ENCODE measurements around the gene GALNT9. TPM values are rescaled to one million over a fixed set of nuclear protein-coding genes. Genes with fewer than 3 reads are reported as not detected.

GALNT9 gene
- total RNA-seq, 1 experiment from 2014 or later = 0.54 TPM

DNA sequence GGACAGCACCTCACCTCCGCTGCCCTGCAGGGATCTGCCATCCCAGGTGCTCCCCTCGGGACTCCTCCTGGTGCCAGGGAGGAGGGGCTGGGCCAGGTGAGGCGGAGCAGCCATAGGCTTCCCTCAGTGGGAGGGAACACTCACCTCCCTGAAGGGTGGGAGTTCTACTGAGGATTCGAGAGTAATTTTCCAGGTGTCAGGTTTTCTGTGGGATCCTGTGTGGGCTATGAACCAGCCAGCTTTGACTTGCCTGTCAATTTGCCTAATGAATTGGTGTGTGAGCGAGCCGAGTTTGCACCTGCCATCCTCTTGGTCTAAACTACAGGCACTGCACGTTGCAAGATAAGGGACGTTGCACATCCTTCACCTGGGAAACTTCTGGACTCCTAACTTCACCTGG, 134.8 kb downstream of the GALNT9 start:
- Mint-ChIP-seq H3K9me3 (ENCODE audit: low read depth, unreplicated experiment) (peaks cover 2% of the 10 kb centered on the region), H3K4me3 (ENCODE audit: low read depth, unreplicated experiment) (no peak overlapping the region)
- no peak for DNase-seq

DNA sequence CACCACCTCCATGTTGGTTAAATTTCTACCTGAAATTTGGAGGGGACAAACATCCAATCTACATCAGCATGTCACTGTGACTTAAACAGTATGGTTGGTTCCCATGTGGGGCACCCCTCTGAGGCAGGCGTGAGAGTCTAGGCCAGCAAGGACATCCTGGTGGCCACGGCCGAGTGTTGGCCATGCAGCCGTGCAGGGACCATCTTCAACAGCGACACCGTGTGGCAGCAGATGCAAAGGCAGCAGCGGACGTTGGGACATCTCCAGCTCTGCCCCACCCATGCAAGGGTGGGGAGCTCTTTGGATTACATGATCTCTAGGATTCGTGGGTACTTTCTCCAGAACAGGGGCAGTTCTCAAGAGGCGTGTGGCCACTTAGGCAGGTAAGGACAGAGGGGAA, 135.3 kb downstream of the GALNT9 start:
- peaks cover 2% of the 10 kb centered on the region for H3K9me3 Mint-ChIP-seq (ENCODE audit: low read depth, unreplicated experiment)
- peaks cover 55% of the 10 kb centered on the region for H3K27me3 Mint-ChIP-seq (ENCODE audit: unreplicated experiment)
- BruUV-seq (replicated peaks) = no TSS peak
- CTCF ChIA-PET = no interaction called here
- TF ChIP-seq, protein P1, sequence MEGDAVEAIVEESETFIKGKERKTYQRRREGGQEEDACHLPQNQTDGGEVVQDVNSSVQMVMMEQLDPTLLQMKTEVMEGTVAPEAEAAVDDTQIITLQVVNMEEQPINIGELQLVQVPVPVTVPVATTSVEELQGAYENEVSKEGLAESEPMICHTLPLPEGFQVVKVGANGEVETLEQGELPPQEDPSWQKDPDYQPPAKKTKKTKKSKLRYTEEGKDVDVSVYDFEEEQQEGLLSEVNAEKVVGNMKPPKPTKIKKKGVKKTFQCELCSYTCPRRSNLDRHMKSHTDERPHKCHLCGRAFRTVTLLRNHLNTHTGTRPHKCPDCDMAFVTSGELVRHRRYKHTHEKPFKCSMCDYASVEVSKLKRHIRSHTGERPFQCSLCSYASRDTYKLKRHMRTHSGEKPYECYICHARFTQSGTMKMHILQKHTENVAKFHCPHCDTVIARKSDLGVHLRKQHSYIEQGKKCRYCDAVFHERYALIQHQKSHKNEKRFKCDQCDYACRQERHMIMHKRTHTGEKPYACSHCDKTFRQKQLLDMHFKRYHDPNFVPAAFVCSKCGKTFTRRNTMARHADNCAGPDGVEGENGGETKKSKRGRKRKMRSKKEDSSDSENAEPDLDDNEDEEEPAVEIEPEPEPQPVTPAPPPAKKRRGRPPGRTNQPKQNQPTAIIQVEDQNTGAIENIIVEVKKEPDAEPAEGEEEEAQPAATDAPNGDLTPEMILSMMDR (IDR thresholded peaks at IDR 0.05; ENCODE audit: unreplicated experiment) = no peak
- H3K4me1 Mint-ChIP-seq (ENCODE audit: low read depth, unreplicated experiment) = peaks cover 6% of the 10 kb centered on the region
- no peak overlapping the region for H3K27ac Mint-ChIP-seq (ENCODE audit: unreplicated experiment)
- H3K36me3 Mint-ChIP-seq (ENCODE audit: insufficient read depth, unreplicated experiment) = peaks cover 23% of the 10 kb centered on the region
- intact Hi-C loops (cut with micrococcal nuclease; ENCODE audit: unreplicated experiment) = no loop called here
- no peak overlapping the region for H3K4me3 Mint-ChIP-seq (ENCODE audit: low read depth, unreplicated experiment)
- no peak for DNase-seq

More for the DNA sequence above, 134.8 kb downstream of the GALNT9 start:
- H3K36me3 Mint-ChIP-seq (ENCODE audit: insufficient read depth, unreplicated experiment) = peaks cover 18% of the 10 kb centered on the region
- intact Hi-C loops (cut with micrococcal nuclease; ENCODE audit: unreplicated experiment) = no loop called here
- BruUV-seq (replicated peaks) = no TSS peak
- TF ChIP-seq, protein P1 (IDR thresholded peaks at IDR 0.05; ENCODE audit: unreplicated experiment) = no peak
- H3K4me1 Mint-ChIP-seq (ENCODE audit: low read depth, unreplicated experiment) = peaks cover under 1% of the 10 kb centered on the region
- peaks cover 60% of the 10 kb centered on the region for H3K27me3 Mint-ChIP-seq (ENCODE audit: unreplicated experiment)
- no peak overlapping the region for H3K27ac Mint-ChIP-seq (ENCODE audit: unreplicated experiment)
- CTCF ChIA-PET = no interaction called here

DNA sequence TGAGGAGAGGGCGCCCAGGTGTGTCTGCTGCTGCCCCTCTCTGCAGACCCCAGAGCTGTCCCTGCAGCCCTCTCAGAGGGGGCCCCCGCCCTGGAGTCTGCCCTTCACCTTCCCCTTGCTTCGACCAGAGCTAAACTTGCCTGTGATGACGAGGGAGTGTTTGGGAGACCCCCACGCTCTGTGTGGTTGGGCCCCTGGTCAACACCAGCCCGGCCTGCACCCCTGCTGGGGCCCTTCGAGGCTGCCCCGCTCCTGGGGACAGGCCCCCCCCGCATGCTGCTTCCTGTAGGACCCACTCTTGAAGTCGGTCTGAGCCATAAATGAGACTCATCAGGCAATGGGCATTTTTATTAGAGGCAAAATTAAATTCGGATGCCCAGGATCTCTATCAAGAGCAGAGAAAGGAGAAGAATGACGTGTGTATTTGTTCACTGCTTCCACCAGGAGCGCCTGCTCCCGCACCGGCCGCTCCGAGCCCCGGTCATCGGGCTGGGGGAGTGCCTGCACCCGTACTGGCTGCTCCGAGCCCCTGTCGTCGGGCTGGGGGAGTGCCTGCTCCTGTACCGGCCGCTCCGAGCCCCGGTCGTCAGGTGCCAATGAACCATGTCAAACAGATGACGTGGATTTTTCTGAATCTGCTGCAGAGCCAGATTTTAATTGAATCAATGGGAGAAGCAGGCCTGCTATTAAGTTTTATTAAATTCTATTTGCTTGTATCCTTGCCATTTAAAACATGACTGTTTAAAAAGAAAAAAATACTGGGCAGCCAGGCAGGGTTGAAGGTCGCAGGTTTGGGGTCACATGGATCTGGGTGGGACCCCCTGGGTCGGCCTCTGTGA, 137.5 kb downstream of the GALNT9 start:
- intact Hi-C loops (cut with micrococcal nuclease; ENCODE audit: unreplicated experiment) = no loop called here
- H3K27me3 Mint-ChIP-seq (ENCODE audit: unreplicated experiment) = peaks cover 58% of the 10 kb centered on the region
- no peak overlapping the region for H3K27ac Mint-ChIP-seq (ENCODE audit: unreplicated experiment)
- H3K36me3 Mint-ChIP-seq (ENCODE audit: insufficient read depth, unreplicated experiment) = peaks cover 31% of the 10 kb centered on the region
- TF ChIP-seq, protein P1 (IDR thresholded peaks at IDR 0.05; ENCODE audit: unreplicated experiment) = no peak
- no peak for DNase-seq
- H3K4me1 Mint-ChIP-seq (ENCODE audit: low read depth, unreplicated experiment) = peaks cover 8% of the 10 kb centered on the region
- H3K9me3 Mint-ChIP-seq (ENCODE audit: low read depth, unreplicated experiment) = peaks cover 2% of the 10 kb centered on the region
- BruUV-seq (replicated peaks) = no TSS peak
- no peak overlapping the region for H3K4me3 Mint-ChIP-seq (ENCODE audit: low read depth, unreplicated experiment)
- CTCF ChIA-PET = no interaction called here

DNA sequence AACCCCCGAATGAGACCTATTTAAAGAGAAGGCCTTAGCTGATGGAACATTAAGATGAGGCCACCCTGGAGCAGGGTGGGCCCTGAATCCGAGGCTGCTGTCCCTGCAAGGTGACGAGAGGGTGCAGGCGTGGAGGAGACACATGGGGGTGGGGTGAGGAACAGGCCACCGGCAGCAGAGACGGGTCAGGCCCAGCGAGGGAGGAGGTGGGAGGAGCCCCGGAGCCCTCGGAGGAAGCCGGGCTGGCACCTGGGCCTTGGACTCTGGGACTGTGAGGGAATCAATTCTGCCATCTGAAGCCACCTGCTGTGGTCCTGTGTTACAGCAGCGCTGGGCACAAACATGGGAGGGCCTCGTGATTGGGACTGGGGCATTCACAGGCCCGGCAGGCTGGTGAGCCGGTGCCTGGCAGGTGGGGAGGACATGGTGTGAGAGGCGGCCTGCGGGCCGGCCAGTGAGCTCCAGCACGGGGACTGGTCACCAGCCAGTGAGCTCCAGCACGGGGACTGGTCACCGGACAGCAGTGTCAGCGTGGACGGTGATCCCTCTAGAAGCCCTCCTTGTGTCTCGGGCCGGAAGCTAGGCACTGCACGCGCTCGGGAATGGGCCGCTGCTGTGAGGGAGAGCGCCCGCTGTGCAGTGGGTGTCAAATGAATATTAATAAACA, 138.4 kb downstream of the GALNT9 start:
- TF ChIP-seq, protein P1 (IDR thresholded peaks at IDR 0.05; ENCODE audit: unreplicated experiment) = no peak
- H3K4me3 Mint-ChIP-seq (ENCODE audit: low read depth, unreplicated experiment) = peak overlapping the region; percentile 66
- intact Hi-C loops (cut with micrococcal nuclease; ENCODE audit: unreplicated experiment) = no loop called here
- H3K27me3 Mint-ChIP-seq (ENCODE audit: unreplicated experiment) = peaks cover 56% of the 10 kb centered on the region
- no peak overlapping the region for H3K27ac Mint-ChIP-seq (ENCODE audit: unreplicated experiment)
- no TSS peak for BruUV-seq (replicated peaks)
- no peak for DNase-seq
- CTCF ChIA-PET = interaction anchor here (0.6 kb wide), 1 partner anchor 442 kb away, joined by 7 read pairs; no protein-coding TSS in a partner anchor
- H3K36me3 Mint-ChIP-seq (ENCODE audit: insufficient read depth, unreplicated experiment) = peaks cover 31% of the 10 kb centered on the region
- peaks cover 8% of the 10 kb centered on the region for H3K4me1 Mint-ChIP-seq (ENCODE audit: low read depth, unreplicated experiment)
- peaks cover 2% of the 10 kb centered on the region for H3K9me3 Mint-ChIP-seq (ENCODE audit: low read depth, unreplicated experiment)

Data from Calu3 (cell line).